Liver (tissue), 3 donors: ENCODE measurements around the gene TGFBR3L.

ENCODE experiments used
- CTCF ChIP-seq: fragments of 150-350 bp; IDR thresholded peaks from 2 replicates; pipeline ENCODE4 v1.5.1; 2017; ENCODE audit warnings: improper control_type of control experiment, low read depth, low read length; ENCODE audit not compliant: missing input control
- JUND ChIP-seq, 2 donors: IDR thresholded peaks; 2 replicates each; pipeline ENCODE4 v1.6.1; 2016; ENCODE audit warnings: antibody characterized with exemption in 2 of 2
- NR2F2 ChIP-seq: IDR thresholded peaks from 2 replicates; pipeline ENCODE4 v1.6.1; 2016; ENCODE audit warnings: antibody characterized with exemption
- ZBTB33 ChIP-seq: IDR thresholded peaks from 2 replicates; pipeline ENCODE4 v1.6.1; 2016; ENCODE audit warnings: antibody characterized with exemption
- donor health status: healthy.
- donor health status: healthy.

- TF ChIP-seq CTCF (no peak), ZBTB33 (no peak), JUND (IDR thresholded peaks at IDR 0.05) (no peak), NR2F2 (no peak)
These were observed 27.4 kb downstream of the TGFBR3L start for GRCh38 chr19:7941895-7942596.
